GM12878 (cell line): ENCODE results near the gene TSEN34. TPM values are rescaled to one million over a fixed set of nuclear protein-coding genes. Genes with fewer than 3 reads are reported as not detected.

Experiments
- ATAC-seq: fragments of 200-7000 bp; cut with Tn5 transposase; 3 replicates; pipeline ENCODE4 v1.9.1; 2020; ENCODE audit warnings: mild to moderate bottlenecking, moderate library complexity
- BruUV-seq: library from RNA; stranded (reverse); fragments of 400-500 nt; replicated peaks from 2 replicates; lab custom pipeline; 2021; lab: Mats Ljungman, UMichigan
- CTCF ChIA-PET: fragments of 300-600 bp; sonication (Branson Sonifier 250); formaldehyde crosslinking; extraction: SDS; loops from one replicate; lab custom pipeline; 2021; ENCODE audit warnings: inconsistent platforms; lab: Yijun Ruan, JAX
- POLR2A ChIA-PET: fragments of 350-600 bp; formaldehyde crosslinking; extraction: SDS; loops from one replicate; lab custom pipeline; 2021; ENCODE audit warnings: inconsistent platforms; lab: Charles Lee
- RAD21 ChIA-PET: fragments of 300-600 bp; sonication (Branson Sonifier 250); formaldehyde crosslinking; loops from one replicate; lab custom pipeline; 2023; ENCODE audit warnings: antibody characterized with exemption; ENCODE audit not compliant: unreplicated experiment; lab: Charles Lee
- SMC1A ChIA-PET: fragments of 300-600 bp; sonication (Branson Sonifier 250); formaldehyde crosslinking; loops from one replicate; lab custom pipeline; 2023; ENCODE audit not compliant: unreplicated experiment, uncharacterized antibody; lab: Charles Lee
- DNase-seq: peaks from one replicate; pipeline ENCODE4 v3.0.0-alpha.2; 2011; ENCODE audit warnings: low read depth, low spot score
- FAIRE-seq: peaks from 3 replicates; lab custom pipeline; 2011; peaks lifted over from hg19 to GRCh38; lab: Jason Lieb, UNC
- H2AFZ ChIP-seq: 2 replicates; pipeline ENCODE4 v1.6.0; 2011; ENCODE audit warnings: low read depth, low read length, control low read depth; ENCODE audit not compliant: control insufficient read depth
- H3K27ac ChIP-seq: 2 replicates; pipeline ENCODE4 v1.5.1; 2011; ENCODE audit warnings: control low read depth; ENCODE audit not compliant: control insufficient read depth, insufficient read depth
- H3K27me3 ChIP-seq, 2 experiments: replicated peaks in 1 of 2; 2 replicates each; pipeline versions ENCODE4 v1.6.0 to v1.6.1; 2011; ENCODE audit warnings: low read length in 1 of 2; ENCODE audit not compliant: control insufficient read depth in 2 of 2, insufficient read depth in 2 of 2
- H3K36me3 ChIP-seq, 2 experiments: 2 replicates each; pipeline ENCODE4 v1.5.1; 2011; ENCODE audit warnings: low read length in 1 of 2; ENCODE audit not compliant: control insufficient read depth in 2 of 2, insufficient read depth in 2 of 2
- H3K4me1 ChIP-seq: 2 replicates; pipeline ENCODE4 v1.6.1; 2011; ENCODE audit warnings: mild to moderate bottlenecking, low read length, moderate library complexity, mixed read lengths; ENCODE audit not compliant: control insufficient read depth, insufficient read depth
- H3K4me2 ChIP-seq: 2 replicates; pipeline ENCODE4 v1.6.0; 2011; ENCODE audit warnings: control low read depth; ENCODE audit not compliant: control insufficient read depth, insufficient read depth
- H3K4me3 ChIP-seq: fragments of 200-600 bp; sonication (generic); 2 replicates; pipeline ENCODE4 v1.5.1; 2016
- H3K79me2 ChIP-seq: 2 replicates; pipeline ENCODE4 v1.6.0; 2011; ENCODE audit warnings: low read length; ENCODE audit not compliant: control insufficient read depth, insufficient read depth
- H3K9ac ChIP-seq: 2 replicates; pipeline ENCODE4 v1.8.0; 2011; ENCODE audit warnings: low read length, control low read depth, mixed read lengths; ENCODE audit not compliant: control insufficient read depth, insufficient read depth
- H3K9me3 ChIP-seq: replicated peaks from 3 replicates; pipeline ENCODE4 v1.5.1; 2011; ENCODE audit warnings: mild to moderate bottlenecking, low read length; ENCODE audit not compliant: control insufficient read depth, insufficient read depth
- H4K20me1 ChIP-seq: 2 replicates; pipeline ENCODE4 v1.6.0; 2011; ENCODE audit not compliant: control insufficient read depth, insufficient read depth
- MYC ChIP-seq: IDR thresholded peaks from 2 replicates; pipeline ENCODE4 v1.6.1; 2011; ENCODE audit warnings: mild to moderate bottlenecking, low read length, moderate library complexity, inconsistent platforms; ENCODE audit not compliant: insufficient read depth, insufficient replicate concordance, insufficient read length, severe bottlenecking
- RAD21 ChIP-seq: IDR thresholded peaks from 2 replicates; pipeline ENCODE4 v1.6.1; 2011; ENCODE audit warnings: mild to moderate bottlenecking, low read depth, low read length, moderate library complexity; ENCODE audit not compliant: insufficient read depth
- SPI1 ChIP-seq: IDR thresholded peaks from 2 replicates; pipeline ENCODE4 v1.6.1; 2011; ENCODE audit warnings: low read depth, mild to moderate bottlenecking, low read length, moderate library complexity, borderline replicate concordance; ENCODE audit not compliant: insufficient read depth
- YY1 ChIP-seq: IDR thresholded peaks from 2 replicates; pipeline ENCODE4 v1.6.1; 2011; ENCODE audit warnings: low read depth, mild to moderate bottlenecking, low read length
- WGBS: methylation state at CpG from one replicate; pipeline ENCODE4 v1.1.6; 2016; ENCODE audit warnings: low lambda C conversion rate; ENCODE audit not compliant: insufficient replicate concordance, insufficient coverage; ENCODE audit errors: missing lambda C conversion rate; 5-methylcytosine and 5-hydroxymethylcytosine counted together
- in situ Hi-C: fragments of 300-500 bp; cut with MboI; formaldehyde crosslinking; loops from 9 replicates; pipeline ENCODE4 v1.14.3; 2018; ENCODE audit warnings: mixed read lengths
- intact Hi-C: fragments of 100-400 bp; cut with micrococcal nuclease; formaldehyde crosslinking; loops from one replicate; pipeline ENCODE4 v1.14.2; 2022; ENCODE audit not compliant: unreplicated experiment
- polyA plus RNA-seq, 11 experiments: library from polyadenylated mRNA; depleted of rRNA in 4 of 11; unstranded in 6 of 11; stranded (reverse) in 5 of 11; fragments of >200 nt; fragmentation: Nextera tagmentation in 4 of 11; fragmentation: Illumina TruSeq in 1 of 11; extraction: Ambion mirVana in 4 of 11; extraction: Trizol in 1 of 11; gene quantifications; 1 replicate in 1 of 11; 2 replicates in 10 of 11; pipeline versions ENCODE4 v1.2.1 to v1.2.3, GENCODE V29; 2011 to 2016; ENCODE audit warnings: inconsistent platforms in 2 of 11, missing spikeins in 2 of 11, low read depth in 1 of 11
- total RNA-seq, 4 experiments: library from RNA; depleted of rRNA in 3 of 4; stranded (reverse); fragments of >200 nt in 3 of 4; fragmentation: Illumina TruSeq in 1 of 4; extraction: Trizol in 1 of 4; gene quantifications; 2 replicates each; pipeline versions ENCODE4 v1.2.1 to v1.2.3, GENCODE V29; 2013 to 2021
- TF ChIP-seq, protein P1 (sequence below): IDR thresholded peaks from 2 replicates; pipeline ENCODE4 v1.6.1; 2011; ENCODE audit warnings: low read depth, mild to moderate bottlenecking, low read length, moderate library complexity, borderline replicate concordance; ENCODE audit errors: extremely low read depth
- TF ChIP-seq, protein P2 (sequence below), 3 experiments: IDR thresholded peaks in 2 of 3; conservative IDR thresholded peaks in 1 of 3; 2 replicates each; pipeline ENCODE4 v1.5.1; 2011; ENCODE audit warnings: low read depth in 3 of 3, low read length in 3 of 3, mild to moderate bottlenecking in 3 of 3, control low read depth in 2 of 3, moderate library complexity in 2 of 3, inconsistent platforms in 1 of 3, mixed read lengths in 1 of 3; ENCODE audit not compliant: control insufficient read depth in 2 of 3, insufficient read depth in 1 of 3; ENCODE audit errors: extremely low read depth in 1 of 3

The TSEN34 gene
- total and polyA plus RNA-seq, 10 of the 15 experiments (the other 5 are each of a cell fraction or from before 2014, with no cell fraction given), result 1.0 to 35.9 (median 16.8) TPM

DNA sequence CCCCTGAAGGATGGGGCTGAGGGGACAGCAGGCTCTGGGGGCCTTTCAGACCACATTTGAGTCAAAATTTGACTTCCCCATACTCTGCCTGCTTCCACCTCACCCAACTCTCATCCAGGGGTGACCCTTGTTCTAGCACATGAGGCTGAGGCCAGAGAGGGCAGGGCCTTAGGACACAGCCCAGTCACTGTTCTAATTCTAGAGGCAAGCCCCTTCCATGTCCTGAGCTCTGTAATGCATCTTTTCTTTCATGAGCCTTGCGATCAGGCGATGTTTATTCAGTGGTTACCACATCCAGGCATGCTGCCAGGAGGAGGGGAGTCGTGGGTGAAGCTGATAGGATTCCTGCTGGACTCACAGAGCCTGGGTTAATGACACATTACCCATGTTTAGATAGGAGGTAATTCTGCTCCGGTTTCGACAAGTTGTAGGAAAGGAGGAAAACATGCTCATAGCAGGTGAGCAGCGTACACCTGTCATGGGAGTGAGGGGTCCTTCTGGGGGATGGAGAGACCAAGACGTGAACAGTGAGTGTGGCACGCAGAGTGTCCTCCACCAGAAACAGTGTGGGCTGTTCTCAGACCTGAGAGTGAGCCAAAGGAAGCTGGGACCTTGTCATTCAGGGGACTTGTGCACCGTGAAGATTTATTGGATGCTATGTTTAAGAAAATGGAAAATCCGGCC, 18.8 kb downstream of the TSEN34 start:
- ChIA-PET CTCF (no interaction called here), POLR2A (interaction anchor here (1.5 kb wide), 1 partner anchor 18 kb away, joined by 3 read pairs; the partner anchor contains the start of gene TSEN34), SMC1A (interaction anchor here (1.2 kb wide), 1 partner anchor 10 kb away, joined by 3 read pairs; no protein-coding TSS in a partner anchor), RAD21 (no interaction called here)
- Histone ChIP-seq H3K36me3 (peaks cover 13 to 20% of the 10 kb centered on the region in 2 experiments), H2AFZ (no peak overlapping the region), H3K9me3 (no peaks in the 10 kb centered on the region), H3K27ac (peak overlapping the region; percentile 16; the same call in 1 of the 2 replicates), H3K4me2 (peak overlapping the region; percentile 58; the same call in 1 of the 2 replicates), H4K20me1 (peaks cover 12% of the 10 kb centered on the region), H3K4me3 (no peak overlapping the region), H3K4me1 (peaks cover 55% of the 10 kb centered on the region), H3K79me2 (peaks cover 18% of the 10 kb centered on the region), H3K27me3 (no peaks in the 10 kb centered on the region), H3K9ac (no peak overlapping the region)
- in situ Hi-C loops, result no loop called here
- TF ChIP-seq SPI1, result no peak
- TF ChIP-seq, protein P1, sequence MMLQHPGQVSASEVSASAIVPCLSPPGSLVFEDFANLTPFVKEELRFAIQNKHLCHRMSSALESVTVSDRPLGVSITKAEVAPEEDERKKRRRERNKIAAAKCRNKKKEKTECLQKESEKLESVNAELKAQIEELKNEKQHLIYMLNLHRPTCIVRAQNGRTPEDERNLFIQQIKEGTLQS, result no peak
- no peak for TF ChIP-seq RAD21
- peak; percentile 21 for ATAC-seq
- 67% methylated on average over 10 of the region's 10 CpGs for WGBS
- no TSS peak for BruUV-seq
- no peak for DNase-seq
- intact Hi-C loops, result no loop called here
- FAIRE-seq, result no peak

DNA sequence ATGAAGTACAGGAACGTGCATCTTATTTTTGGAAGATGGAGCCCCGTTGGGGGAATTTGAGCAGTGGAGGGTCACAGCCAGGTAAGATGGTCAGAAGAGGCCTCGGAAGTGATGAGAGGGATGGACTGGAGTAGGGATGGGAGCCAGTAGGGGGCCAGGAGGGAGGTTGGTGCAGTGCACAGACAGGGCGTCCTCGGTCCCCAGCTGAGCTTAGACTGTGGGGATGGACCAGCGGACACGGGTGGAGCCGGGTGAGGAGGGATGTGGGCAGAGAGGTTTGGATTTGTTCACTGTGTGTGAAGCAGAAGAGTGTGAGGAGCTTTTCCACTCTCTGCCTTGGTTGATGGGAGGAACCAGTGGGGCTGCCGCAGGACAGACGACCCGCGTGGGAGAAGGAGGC, 20.1 kb downstream of the TSEN34 start:
- Histone ChIP-seq H3K79me2 (peaks cover 6% of the 10 kb centered on the region), H3K4me1 (peaks cover 48% of the 10 kb centered on the region), H3K36me3 (peaks cover 8 to 14% of the 10 kb centered on the region in 2 experiments; a peak in 3 of 4 replicates), H2AFZ (no peak overlapping the region), H3K4me3 (no peak overlapping the region), H3K27ac (0 out of 2 replicates have a peak overlapping the region, but pooled peaks have one; percentile 13), H3K9me3 (no peaks in the 10 kb centered on the region), H4K20me1 (peaks cover 12% of the 10 kb centered on the region), H3K4me2 (peak overlapping the region; percentile 47), H3K27me3 (no peaks in the 10 kb centered on the region), H3K9ac (no peak overlapping the region)
- CTCF ChIA-PET, result no interaction called here
- RAD21 ChIA-PET, result no interaction called here
- DNase-seq (no peak), FAIRE-seq (no peak), ATAC-seq (no peak)
- BruUV-seq, result no TSS peak
- in situ Hi-C loops (no loop called here), intact Hi-C loops (no loop called here)
- SMC1A ChIA-PET, result interaction anchor here (1.0 kb wide), 1 partner anchor 55 kb away, joined by 3 read pairs; no protein-coding TSS in a partner anchor
- POLR2A ChIA-PET, result no interaction called here
- TF ChIP-seq, protein P2, sequence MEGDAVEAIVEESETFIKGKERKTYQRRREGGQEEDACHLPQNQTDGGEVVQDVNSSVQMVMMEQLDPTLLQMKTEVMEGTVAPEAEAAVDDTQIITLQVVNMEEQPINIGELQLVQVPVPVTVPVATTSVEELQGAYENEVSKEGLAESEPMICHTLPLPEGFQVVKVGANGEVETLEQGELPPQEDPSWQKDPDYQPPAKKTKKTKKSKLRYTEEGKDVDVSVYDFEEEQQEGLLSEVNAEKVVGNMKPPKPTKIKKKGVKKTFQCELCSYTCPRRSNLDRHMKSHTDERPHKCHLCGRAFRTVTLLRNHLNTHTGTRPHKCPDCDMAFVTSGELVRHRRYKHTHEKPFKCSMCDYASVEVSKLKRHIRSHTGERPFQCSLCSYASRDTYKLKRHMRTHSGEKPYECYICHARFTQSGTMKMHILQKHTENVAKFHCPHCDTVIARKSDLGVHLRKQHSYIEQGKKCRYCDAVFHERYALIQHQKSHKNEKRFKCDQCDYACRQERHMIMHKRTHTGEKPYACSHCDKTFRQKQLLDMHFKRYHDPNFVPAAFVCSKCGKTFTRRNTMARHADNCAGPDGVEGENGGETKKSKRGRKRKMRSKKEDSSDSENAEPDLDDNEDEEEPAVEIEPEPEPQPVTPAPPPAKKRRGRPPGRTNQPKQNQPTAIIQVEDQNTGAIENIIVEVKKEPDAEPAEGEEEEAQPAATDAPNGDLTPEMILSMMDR (IDR thresholded peaks at IDR 0.05 in 2 of 3, conservative IDR thresholded peaks at IDR 0.05 in 1 of 3; ENCODE audit: control insufficient read depth in 2 of 3, extremely low read depth in 1 of 3, insufficient read depth in 1 of 3, low read depth in 3 of 3, low read length in 3 of 3), result 0 out of 6 replicates have a peak, but pooled peaks of 1 of the 3 experiments have one; percentile 4
- TF ChIP-seq MYC (no peak), YY1 (0 out of 2 replicates have a peak, but pooled peaks have one; percentile 3)
- 81% methylated on average over 12 of the region's 12 CpGs for WGBS
